Right lobe of liver (tissue), 4 donors: ENCODE results near the gene METTL17.

Experiments
- POLR2A ChIP-seq: fragments of 450-650 bp; IDR thresholded peaks from one replicate; pipeline ENCODE4 v1.6.1; 2017; ENCODE audit warnings: antibody characterized with exemption, mild to moderate bottlenecking
- TF ChIP-seq, protein P1 (sequence below), 4 donors: fragments of 200-600 bp in 3 of 4; fragments of 450-650 bp in 1 of 4; IDR thresholded peaks; one replicate each; pipeline versions ENCODE4 v1.5.1 to v1.8.0; 2016 to 2022; ENCODE audit warnings: antibody characterized with exemption in 4 of 4, mild to moderate bottlenecking in 2 of 4
- donor health status: DM: no; HTN: no; CAD: no.
- donor health status: DM: no; HTN: no; CAD: no.
- donor health status: DM: no; HTN: yes; CAD: no.

DNA sequence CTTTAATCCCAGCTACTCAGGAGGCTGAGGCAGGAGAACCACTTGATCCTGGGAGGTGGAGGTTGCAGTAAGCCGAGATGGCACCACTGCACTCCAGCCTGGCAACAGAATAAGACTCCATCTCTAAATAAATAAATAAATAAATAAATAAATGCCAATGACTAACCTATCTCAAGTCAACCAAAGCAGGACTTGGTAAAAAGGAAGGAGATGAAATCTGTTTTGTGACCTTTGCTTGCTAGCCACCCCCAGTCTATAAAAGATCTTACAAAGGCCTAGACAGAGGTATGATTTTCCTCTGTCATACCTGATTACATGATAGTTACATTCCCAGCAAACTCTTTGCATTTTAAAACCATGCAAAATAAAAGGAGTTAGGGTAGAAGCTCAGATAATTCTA lies 13.5 kb upstream of the METTL17 start:
- TF ChIP-seq, protein P1, sequence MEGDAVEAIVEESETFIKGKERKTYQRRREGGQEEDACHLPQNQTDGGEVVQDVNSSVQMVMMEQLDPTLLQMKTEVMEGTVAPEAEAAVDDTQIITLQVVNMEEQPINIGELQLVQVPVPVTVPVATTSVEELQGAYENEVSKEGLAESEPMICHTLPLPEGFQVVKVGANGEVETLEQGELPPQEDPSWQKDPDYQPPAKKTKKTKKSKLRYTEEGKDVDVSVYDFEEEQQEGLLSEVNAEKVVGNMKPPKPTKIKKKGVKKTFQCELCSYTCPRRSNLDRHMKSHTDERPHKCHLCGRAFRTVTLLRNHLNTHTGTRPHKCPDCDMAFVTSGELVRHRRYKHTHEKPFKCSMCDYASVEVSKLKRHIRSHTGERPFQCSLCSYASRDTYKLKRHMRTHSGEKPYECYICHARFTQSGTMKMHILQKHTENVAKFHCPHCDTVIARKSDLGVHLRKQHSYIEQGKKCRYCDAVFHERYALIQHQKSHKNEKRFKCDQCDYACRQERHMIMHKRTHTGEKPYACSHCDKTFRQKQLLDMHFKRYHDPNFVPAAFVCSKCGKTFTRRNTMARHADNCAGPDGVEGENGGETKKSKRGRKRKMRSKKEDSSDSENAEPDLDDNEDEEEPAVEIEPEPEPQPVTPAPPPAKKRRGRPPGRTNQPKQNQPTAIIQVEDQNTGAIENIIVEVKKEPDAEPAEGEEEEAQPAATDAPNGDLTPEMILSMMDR (IDR thresholded peaks at IDR 0.05), result no peak
- TF ChIP-seq POLR2A, result no peak
